Endodermal cell (in vitro differentiated cells): ENCODE data around the gene OVCH2. TPM values are rescaled to one million over a fixed set of nuclear protein-coding genes. Genes with fewer than 3 reads are reported as not detected.

Experiments
- DNase-seq: peaks from one replicate; pipeline ENCODE4 v3.0.0-alpha.2; 2017
- H3K27ac ChIP-seq: 2 replicates; pipeline ENCODE4 v1.5.1; 2013; ENCODE audit warnings: mild to moderate bottlenecking, low read depth, low read length, moderate library complexity
- H3K27me3 ChIP-seq: 2 replicates; pipeline ENCODE4 v1.6.1; 2013; ENCODE audit warnings: mild to moderate bottlenecking, low read length, moderate library complexity; ENCODE audit not compliant: insufficient read depth, control insufficient read depth, poor library complexity, severe bottlenecking
- H3K36me3 ChIP-seq: 2 replicates; pipeline ENCODE4 v1.7.0; 2013; ENCODE audit warnings: mild to moderate bottlenecking, low read length, moderate library complexity; ENCODE audit not compliant: control insufficient read depth, insufficient read depth
- H3K4me1 ChIP-seq: one replicate; pipeline ENCODE4 v1.7.0; 2013; ENCODE audit warnings: low read length; ENCODE audit not compliant: control insufficient read depth, insufficient read depth
- H3K4me3 ChIP-seq: 2 replicates; pipeline ENCODE4 v1.5.1; 2013; ENCODE audit warnings: mild to moderate bottlenecking, low read length, moderate library complexity
- H3K9ac ChIP-seq: 2 replicates; pipeline ENCODE4 v1.6.1; 2013; ENCODE audit warnings: mild to moderate bottlenecking, low read length, moderate library complexity; ENCODE audit not compliant: poor library complexity, severe bottlenecking; ENCODE audit errors: extremely low read depth
- H3K9me3 ChIP-seq: 2 replicates; pipeline ENCODE4 v1.6.1; 2013; ENCODE audit warnings: mild to moderate bottlenecking, low read length, moderate library complexity; ENCODE audit not compliant: control insufficient read depth
- H3K27ac Mint-ChIP-seq: 2 replicates; pipeline ENCODE4 v1.8.0; 2020; ENCODE audit warnings: mixed read lengths
- H3K27me3 Mint-ChIP-seq: 2 replicates; pipeline ENCODE4 v1.8.0; 2021; ENCODE audit warnings: mild to moderate bottlenecking, mixed read lengths; ENCODE audit not compliant: insufficient read depth
- H3K36me3 Mint-ChIP-seq: 2 replicates; pipeline ENCODE4 v1.8.0; 2020; ENCODE audit warnings: low read depth, mixed read lengths
- H3K4me1 Mint-ChIP-seq: 2 replicates; pipeline ENCODE4 v1.8.0; 2020; ENCODE audit warnings: mixed read lengths
- H3K4me3 Mint-ChIP-seq: 2 replicates; pipeline ENCODE4 v1.8.0; 2020; ENCODE audit warnings: mild to moderate bottlenecking, moderate library complexity, mixed read lengths
- H3K9me3 Mint-ChIP-seq: 2 replicates; pipeline ENCODE4 v1.8.0; 2020; ENCODE audit warnings: mild to moderate bottlenecking, mixed read lengths
- WGBS, 2 experiments: methylation state at CpG; one replicate each; pipeline versions ENCODE4 v1.1.5 to v1.1.7; 2013; ENCODE audit warnings: missing lambda C conversion rate in 2 of 2, mixed read lengths in 1 of 2; ENCODE audit not compliant: insufficient coverage in 1 of 2, insufficient read length in 1 of 2; 5-methylcytosine and 5-hydroxymethylcytosine counted together
- total RNA-seq, 2 donors: library from RNA; stranded (reverse); fragmentation: NEBNext Ultra II Directional in 1 of 2; extraction: Animal tissue kit (Norgen Biotek cat#: 25700) in 1 of 2; gene quantifications; 2 replicates in 1 of 2; 3 replicates in 1 of 2; pipeline ENCODE4 v1.2.1, GENCODE V29; 2021
- TF ChIP-seq, protein P1 (sequence below): fragments of 200-600 bp; sonication (generic); conservative IDR thresholded peaks from 2 replicates; pipeline ENCODE4 v1.5.0; 2021; ENCODE audit warnings: antibody characterized with exemption, mild to moderate bottlenecking

Gene OVCH2
- total RNA-seq, 2 donors from 2014 or later: 8.2 to 30.1 TPM

DNA sequence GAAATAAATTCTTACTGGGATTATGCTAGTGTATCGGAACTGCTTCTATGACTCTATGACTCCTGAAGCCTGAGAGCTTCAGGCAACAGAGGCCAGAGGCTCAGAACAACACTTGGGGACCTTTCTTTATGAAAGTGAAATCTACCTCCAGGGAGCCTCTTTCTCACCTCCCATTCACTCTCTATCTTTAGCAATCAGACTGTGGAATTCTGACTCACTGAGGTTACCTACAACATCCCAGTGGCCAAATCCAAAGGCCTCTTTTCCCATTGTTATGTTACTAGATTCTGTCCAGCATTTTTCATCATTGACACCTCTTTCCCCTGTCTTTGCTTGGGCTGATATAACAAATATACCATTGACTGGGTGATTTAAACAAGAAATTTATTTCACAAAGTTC, 18.9 kb downstream of the OVCH2 start:
- Histone ChIP-seq H3K9me3 (no peaks in the 10 kb centered on the region), H3K27ac (no peak overlapping the region), H3K36me3 (peaks cover 47% of the 10 kb centered on the region), H3K27me3 (no peaks in the 10 kb centered on the region), H3K4me3 (no peak overlapping the region), H3K9ac (no peak overlapping the region), H3K4me1 (peaks cover 3% of the 10 kb centered on the region)
- Mint-ChIP-seq H3K9me3 (no peaks in the 10 kb centered on the region), H3K27ac (no peak overlapping the region), H3K27me3 (no peaks in the 10 kb centered on the region), H3K4me1 (peaks cover 21% of the 10 kb centered on the region), H3K4me3 (no peak overlapping the region), H3K36me3 (peaks cover 18% of the 10 kb centered on the region)
- WGBS, 2 experiments: 98 to 100% methylated on average over 1 of the region's 1 CpG
- no peak for DNase-seq
- TF ChIP-seq, protein P1, sequence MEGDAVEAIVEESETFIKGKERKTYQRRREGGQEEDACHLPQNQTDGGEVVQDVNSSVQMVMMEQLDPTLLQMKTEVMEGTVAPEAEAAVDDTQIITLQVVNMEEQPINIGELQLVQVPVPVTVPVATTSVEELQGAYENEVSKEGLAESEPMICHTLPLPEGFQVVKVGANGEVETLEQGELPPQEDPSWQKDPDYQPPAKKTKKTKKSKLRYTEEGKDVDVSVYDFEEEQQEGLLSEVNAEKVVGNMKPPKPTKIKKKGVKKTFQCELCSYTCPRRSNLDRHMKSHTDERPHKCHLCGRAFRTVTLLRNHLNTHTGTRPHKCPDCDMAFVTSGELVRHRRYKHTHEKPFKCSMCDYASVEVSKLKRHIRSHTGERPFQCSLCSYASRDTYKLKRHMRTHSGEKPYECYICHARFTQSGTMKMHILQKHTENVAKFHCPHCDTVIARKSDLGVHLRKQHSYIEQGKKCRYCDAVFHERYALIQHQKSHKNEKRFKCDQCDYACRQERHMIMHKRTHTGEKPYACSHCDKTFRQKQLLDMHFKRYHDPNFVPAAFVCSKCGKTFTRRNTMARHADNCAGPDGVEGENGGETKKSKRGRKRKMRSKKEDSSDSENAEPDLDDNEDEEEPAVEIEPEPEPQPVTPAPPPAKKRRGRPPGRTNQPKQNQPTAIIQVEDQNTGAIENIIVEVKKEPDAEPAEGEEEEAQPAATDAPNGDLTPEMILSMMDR: no peak

DNA sequence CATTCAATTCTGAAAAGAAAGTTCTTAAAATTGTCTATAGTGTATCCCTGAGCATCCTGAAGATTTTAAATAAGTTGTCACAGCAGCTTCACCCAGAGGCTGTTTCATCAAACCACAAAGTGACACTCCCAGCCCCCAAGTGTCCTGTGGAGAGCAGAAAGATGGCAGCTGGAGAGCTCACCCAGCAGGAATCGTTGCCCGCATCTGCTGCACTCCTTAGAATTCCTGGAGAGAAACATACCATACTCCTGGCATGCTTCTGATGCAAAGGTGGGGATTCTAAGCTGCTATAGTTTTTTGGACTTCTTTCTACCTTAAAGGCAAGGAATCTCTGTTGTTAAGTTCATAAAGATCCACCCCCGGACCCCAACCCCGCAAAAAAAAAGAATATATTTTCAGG, 19.5 kb downstream of the OVCH2 start:
- Histone ChIP-seq H3K9ac (no peak overlapping the region), H3K9me3 (no peaks in the 10 kb centered on the region), H3K27me3 (no peaks in the 10 kb centered on the region), H3K4me1 (no peaks in the 10 kb centered on the region), H3K4me3 (no peak overlapping the region), H3K27ac (no peak overlapping the region), H3K36me3 (peaks cover 46% of the 10 kb centered on the region)
- DNase-seq: no peak
- 92% methylated on average over 4 of the region's 4 CpGs; no CpG with 5 or more reads in 1 of the 2 experiments for WGBS, 2 experiments
- Mint-ChIP-seq H3K36me3 (peaks cover 17% of the 10 kb centered on the region), H3K27ac (no peak overlapping the region), H3K4me1 (peaks cover 15% of the 10 kb centered on the region), H3K27me3 (no peaks in the 10 kb centered on the region), H3K9me3 (no peaks in the 10 kb centered on the region), H3K4me3 (no peak overlapping the region)
- TF ChIP-seq, protein P1: no peak

DNA sequence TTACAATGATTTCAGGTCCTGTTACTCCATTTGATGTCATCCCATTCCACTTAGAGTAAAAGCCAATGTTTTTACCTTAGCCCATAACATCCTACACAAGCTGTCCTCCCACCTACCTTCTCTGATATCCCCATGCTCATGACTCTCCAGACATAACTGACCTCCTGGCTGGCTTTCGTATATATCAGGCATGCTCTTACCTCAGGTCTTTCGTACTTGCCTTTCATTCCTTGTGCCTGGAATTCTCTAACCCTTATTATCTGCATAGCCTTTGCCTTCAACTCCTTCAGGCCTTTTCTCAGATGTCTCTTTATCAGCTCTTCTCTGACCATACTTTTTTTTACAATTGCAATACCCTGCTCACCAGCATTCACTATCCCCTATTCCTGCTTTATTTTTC, 22.7 kb downstream of the OVCH2 start:
- Mint-ChIP-seq H3K9me3 (peaks cover 5% of the 10 kb centered on the region), H3K27ac (no peak overlapping the region), H3K4me3 (no peak overlapping the region), H3K4me1 (peaks cover 20% of the 10 kb centered on the region), H3K27me3 (no peaks in the 10 kb centered on the region), H3K36me3 (peaks cover 12% of the 10 kb centered on the region)
- Histone ChIP-seq H3K36me3 (peaks cover 16% of the 10 kb centered on the region), H3K27ac (no peak overlapping the region), H3K4me1 (no peaks in the 10 kb centered on the region), H3K9me3 (no peaks in the 10 kb centered on the region), H3K9ac (no peak overlapping the region), H3K4me3 (no peak overlapping the region), H3K27me3 (no peaks in the 10 kb centered on the region)
- TF ChIP-seq, protein P1: no peak
- 86 to 89% methylated on average over 2 of the region's 2 CpGs for WGBS, 2 experiments
- DNase-seq: no peak
